GM19023 (cell line): ENCODE results near the gene SMIM33.
"Not testable (repeated sequence)": the region's sequence is repeated elsewhere in the genome, so short reads cannot be mapped to it uniquely, and the experiment has no call there.

ENCODE experiments used
- ATAC-seq: cut with Tn5 transposase; IDR thresholded peaks from one replicate; pipeline ENCODE4 v1.9.1; 2021; ENCODE audit warnings: mild to moderate bottlenecking, moderate library complexity; ENCODE audit not compliant: unreplicated experiment

Gene SMIM33

GRCh38 chr5:139470821-139471300, at the start of gene SMIM33:
Gene SMIM33, plus strand, starts transcription at chr5:139471004. Its CDS starts 118 bp downstream, at chr5:139471122.
- no peak for ATAC-seq

- no peak for ATAC-seq
Observed at GRCh38 chr5:139422307-139422893, 48.4 kb upstream of the SMIM33 start.

GRCh38 chr5:139425497-139425896, 45.3 kb upstream of the SMIM33 start:
- ATAC-seq = no peak

GRCh38 chr5:139426203-139426885, 44.5 kb upstream of the SMIM33 start:
- ATAC-seq = no peak

- ATAC-seq = no peak
Observed at GRCh38 chr5:139430015-139430414, 40.8 kb upstream of the SMIM33 start.

- no peak for ATAC-seq
Observed at GRCh38 chr5:139431706-139432105, 39.1 kb upstream of the SMIM33 start.

- ATAC-seq = no peak
Observed at GRCh38 chr5:139435676-139436075, 35.1 kb upstream of the SMIM33 start.

GRCh38 chr5:139438707-139439012, 32.1 kb upstream of the SMIM33 start:
- no peak for ATAC-seq

GRCh38 chr5:139439013-139439903, 31.5 kb upstream of the SMIM33 start, which contains the start of gene DNAJC18:
Gene DNAJC18, minus strand, starts transcription at chr5:139439525. Its CDS starts 80 bp downstream, at chr5:139439445.
- peak; percentile 85 for ATAC-seq

- not testable (repeated sequence) for ATAC-seq
Observed at GRCh38 chr5:139440416-139440815, 30.4 kb upstream of the SMIM33 start.

- ATAC-seq = no peak
Observed at GRCh38 chr5:139443831-139444453, 26.9 kb upstream of the SMIM33 start.

- ATAC-seq = no peak
Observed at GRCh38 chr5:139445325-139446170, 25.3 kb upstream of the SMIM33 start.

- ATAC-seq = peak; percentile 63
Observed at GRCh38 chr5:139446956-139447779, 23.6 kb upstream of the SMIM33 start.

GRCh38 chr5:139451176-139451575, 19.6 kb upstream of the SMIM33 start:
- no peak for ATAC-seq

GRCh38 chr5:139451878-139452660, 18.7 kb upstream of the SMIM33 start:
- ATAC-seq = no peak

GRCh38 chr5:139453683-139454567, 16.9 kb upstream of the SMIM33 start:
- no peak for ATAC-seq

- no peak for ATAC-seq
Observed at GRCh38 chr5:139454568-139455290, 16.1 kb upstream of the SMIM33 start.
